ENCODE data around the gene WDR20. TPM values are rescaled to one million over a fixed set of nuclear protein-coding genes. Genes with fewer than 3 reads are reported as not detected.
"Not testable (repeated sequence)": the region's sequence is repeated elsewhere in the genome, so short reads cannot be mapped to it uniquely, and the experiment has no call there.

WDR20 gene
- total and polyA plus RNA-seq, 2 experiments from 2014 or later, result 15.1 to 24.9 TPM

- H3K27me3 ChIP-seq (replicated peaks; ENCODE audit: insufficient read depth), result no peaks in the 10 kb centered on the region
- H3K27ac ChIP-seq, result no peak overlapping the region
- H3K9me3 ChIP-seq (ENCODE audit: low read depth), result no peaks in the 10 kb centered on the region
- no peak overlapping the region for H2AFZ ChIP-seq
- H3K36me3 ChIP-seq (ENCODE audit: low read depth), result no peaks in the 10 kb centered on the region
- peaks cover 12% of the 10 kb centered on the region; the same call in 1 of the 2 replicates for H4K20me1 ChIP-seq (ENCODE audit: insufficient read depth)
- TF ChIP-seq EZH2phosphoT487 (IDR thresholded peaks at IDR 0.05; ENCODE audit: insufficient read depth, low read depth), result no peak
- no peak for TF ChIP-seq EZH2 (IDR thresholded peaks at IDR 0.05; ENCODE audit: insufficient read depth, poor library complexity, severe bottlenecking)
- H3K79me2 ChIP-seq (ENCODE audit: insufficient read depth), result peaks cover 89% of the 10 kb centered on the region
- no peaks in the 10 kb centered on the region for H3K9me2 ChIP-seq (ENCODE audit: insufficient read depth)
- H3K4me1 ChIP-seq (ENCODE audit: insufficient read depth), result no peaks in the 10 kb centered on the region
- no peak for DNase-seq
- no peak overlapping the region for H3K4me2 ChIP-seq (ENCODE audit: unreplicated experiment)
- H3K4me3 ChIP-seq, result no peak overlapping the region
- in situ Hi-C loops (cut with MboI), result no loop called here
- H3K9ac ChIP-seq, result no peak overlapping the region
- WGBS, 2 experiments (ENCODE audit: low coverage in 1 of 2, low lambda C conversion rate in 2 of 2, missing lambda C conversion rate in 2 of 2), result 86 to 89% methylated on average over 3 of the region's 3 CpGs
- no peaks in the 10 kb centered on the region for H3F3A ChIP-seq (ENCODE audit: insufficient read depth)
These were observed 30.4 kb downstream of the WDR20 start for GRCh38 chr14:102170061-102170460.

- Histone ChIP-seq H3K27ac (no peak overlapping the region), H3F3A (ENCODE audit: insufficient read depth) (no peaks in the 10 kb centered on the region), H3K4me1 (ENCODE audit: insufficient read depth) (no peaks in the 10 kb centered on the region), H3K9me3 (ENCODE audit: low read depth) (no peaks in the 10 kb centered on the region), H3K4me3 (no peak overlapping the region), H4K20me1 (ENCODE audit: insufficient read depth) (peaks cover 10% of the 10 kb centered on the region; the same call in 1 of the 2 replicates), H3K36me3 (ENCODE audit: low read depth) (no peaks in the 10 kb centered on the region), H3K4me2 (ENCODE audit: unreplicated experiment) (no peak overlapping the region), H3K27me3 (replicated peaks; ENCODE audit: insufficient read depth) (no peaks in the 10 kb centered on the region), H3K79me2 (ENCODE audit: insufficient read depth) (peaks cover 89% of the 10 kb centered on the region), H3K9ac (no peak overlapping the region), H3K9me2 (ENCODE audit: insufficient read depth) (no peaks in the 10 kb centered on the region), H2AFZ (no peak overlapping the region)
- in situ Hi-C loops (cut with MboI), result no loop called here
- TF ChIP-seq EZH2phosphoT487 (IDR thresholded peaks at IDR 0.05; ENCODE audit: insufficient read depth, low read depth) (no peak), EZH2 (IDR thresholded peaks at IDR 0.05; ENCODE audit: insufficient read depth, poor library complexity, severe bottlenecking) (no peak)
- WGBS, 2 experiments (ENCODE audit: low coverage in 1 of 2, low lambda C conversion rate in 2 of 2, missing lambda C conversion rate in 2 of 2), result 98% methylated on average over 4 of the region's 4 CpGs
- DNase-seq, result peak; percentile 18
These were observed 31.7 kb downstream of the WDR20 start for GRCh38 chr14:102171173-102172020.

- H3K4me1 ChIP-seq (ENCODE audit: insufficient read depth); H3F3A ChIP-seq (ENCODE audit: insufficient read depth); H3K9me3 ChIP-seq (ENCODE audit: low read depth); H3K9ac ChIP-seq; H3K27ac ChIP-seq; in situ Hi-C loops (cut with MboI); H3K36me3 ChIP-seq (ENCODE audit: low read depth); H4K20me1 ChIP-seq (ENCODE audit: insufficient read depth); H3K4me2 ChIP-seq (ENCODE audit: unreplicated experiment); DNase-seq; H3K4me3 ChIP-seq; H3K9me2 ChIP-seq (ENCODE audit: insufficient read depth); H2AFZ ChIP-seq; H3K27me3 ChIP-seq (replicated peaks; ENCODE audit: insufficient read depth): not testable (repeated sequence)
- H3K79me2 ChIP-seq (ENCODE audit: insufficient read depth), result peaks cover 89% of the 10 kb centered on the region
- 63 to 88% methylated on average over 1 to 2 of the region's 2 CpGs for WGBS, 2 experiments (ENCODE audit: low coverage in 1 of 2, low lambda C conversion rate in 2 of 2, missing lambda C conversion rate in 2 of 2)
These were observed 32.2 kb downstream of the WDR20 start for GRCh38 chr14:102172021-102172272.

- peaks cover 89% of the 10 kb centered on the region for H3K79me2 ChIP-seq (ENCODE audit: insufficient read depth)
- H3F3A ChIP-seq (ENCODE audit: insufficient read depth); H3K4me1 ChIP-seq (ENCODE audit: insufficient read depth); DNase-seq; H2AFZ ChIP-seq; H3K27me3 ChIP-seq (replicated peaks; ENCODE audit: insufficient read depth); H3K27ac ChIP-seq; H4K20me1 ChIP-seq (ENCODE audit: insufficient read depth); H3K4me2 ChIP-seq (ENCODE audit: unreplicated experiment); H3K9me2 ChIP-seq (ENCODE audit: insufficient read depth); in situ Hi-C loops (cut with MboI); H3K36me3 ChIP-seq (ENCODE audit: low read depth); H3K9me3 ChIP-seq (ENCODE audit: low read depth); H3K4me3 ChIP-seq; H3K9ac ChIP-seq: not testable (repeated sequence)
- 94% methylated on average over 16 of the region's 31 CpGs; no CpG with 5 or more reads in 1 of the 2 experiments for WGBS, 2 experiments (ENCODE audit: low coverage in 1 of 2, low lambda C conversion rate in 2 of 2, missing lambda C conversion rate in 2 of 2)
These were observed 33.0 kb downstream of the WDR20 start for GRCh38 chr14:102172721-102173120.

- Histone ChIP-seq H3K4me2 (ENCODE audit: unreplicated experiment) (no peak overlapping the region), H3K9me3 (ENCODE audit: low read depth) (no peaks in the 10 kb centered on the region), H2AFZ (no peak overlapping the region), H3K36me3 (ENCODE audit: low read depth) (no peaks in the 10 kb centered on the region), H3K27me3 (replicated peaks; ENCODE audit: insufficient read depth) (no peaks in the 10 kb centered on the region), H3K9me2 (ENCODE audit: insufficient read depth) (no peaks in the 10 kb centered on the region), H3K79me2 (ENCODE audit: insufficient read depth) (peaks cover 92% of the 10 kb centered on the region), H3K27ac (no peak overlapping the region), H3K4me3 (no peak overlapping the region), H3K4me1 (ENCODE audit: insufficient read depth) (peaks cover 11% of the 10 kb centered on the region), H4K20me1 (ENCODE audit: insufficient read depth) (no peaks in the 10 kb centered on the region; the same call in 1 of the 2 replicates), H3F3A (ENCODE audit: insufficient read depth) (no peaks in the 10 kb centered on the region), H3K9ac (no peak overlapping the region)
- TF ChIP-seq EZH2 (IDR thresholded peaks at IDR 0.05; ENCODE audit: insufficient read depth, poor library complexity, severe bottlenecking) (no peak), EZH2phosphoT487 (IDR thresholded peaks at IDR 0.05; ENCODE audit: insufficient read depth, low read depth) (no peak)
- WGBS, 2 experiments (ENCODE audit: low coverage in 1 of 2, low lambda C conversion rate in 2 of 2, missing lambda C conversion rate in 2 of 2), result 88 to 90% methylated on average over 4 of the region's 4 CpGs
- in situ Hi-C loops (cut with MboI), result no loop called here
- no peak for DNase-seq
These were observed 37.5 kb downstream of the WDR20 start for GRCh38 chr14:102177161-102177560.

Data from GM23248 (cell line).